SH-SY5Y (cell line): ENCODE results near the gene KRT4.

ENCODE experiments used
- GATA2 ChIP-seq: IDR thresholded peaks from 2 replicates; pipeline ENCODE4 v1.6.1; 2011; ENCODE audit warnings: mild to moderate bottlenecking, low read depth, low read length
- GATA3 ChIP-seq: IDR thresholded peaks from 2 replicates; pipeline ENCODE4 v1.6.1; 2011; ENCODE audit warnings: low read depth, mild to moderate bottlenecking, low read length, moderate library complexity

DNA sequence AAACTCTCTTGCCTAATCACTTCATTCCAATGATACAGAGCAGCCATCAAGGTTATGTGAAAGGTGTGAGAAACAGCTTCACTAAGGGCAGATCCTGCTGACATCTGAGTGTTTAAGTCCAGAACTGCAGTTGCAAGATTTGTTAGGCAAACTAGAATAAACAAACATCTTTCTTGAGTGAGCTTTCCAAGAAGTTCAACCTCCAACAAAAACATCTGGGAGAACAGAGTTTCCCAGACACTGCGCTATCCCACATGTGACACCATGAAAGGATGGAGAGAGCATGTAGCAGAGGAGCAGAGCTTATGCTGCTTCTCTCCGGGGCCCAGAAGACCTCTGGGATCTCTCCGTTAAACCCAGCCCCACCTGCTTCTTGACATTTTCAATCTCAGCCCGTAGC lies 42.4 kb downstream of the KRT4 start:
- TF ChIP-seq GATA2 (no peak), GATA3 (no peak)
